Thyroid gland (tissue), 4 donors: Measurements from ENCODE around the gene PARP8.

Experiments used
- CTCF ChIP-seq, 6 experiments: fragments of 200-600 bp in 3 of 6; fragments of 450-650 bp in 3 of 6; sonication (generic) in 3 of 6; IDR thresholded peaks; one replicate each; pipeline ENCODE4 v1.5.1; 2016 to 2019; ENCODE audit warnings: antibody characterized with exemption in 6 of 6, mild to moderate bottlenecking in 2 of 6, inconsistent platforms in 1 of 6, moderate library complexity in 1 of 6
- POLR2A ChIP-seq, 2 donors: fragments of 450-650 bp; IDR thresholded peaks; one replicate each; pipeline ENCODE4 v1.6.1; 2017; ENCODE audit warnings: antibody characterized with exemption in 2 of 2, mild to moderate bottlenecking in 2 of 2, moderate library complexity in 1 of 2

GRCh38 chr5:50749181-50749580 lies 82.7 kb downstream of the PARP8 start:
- TF ChIP-seq CTCF (IDR thresholded peaks at IDR 0.05) (no peak), POLR2A (IDR thresholded peaks at IDR 0.05) (no peak)
